Fibroblast of mammary gland (primary cell): Measurements from ENCODE around the gene LRP10.
"Not testable (repeated sequence)": the region's sequence is repeated elsewhere in the genome, so short reads cannot be mapped to it uniquely, and the experiment has no call there.

Source experiments
- DNase-seq: peaks from one replicate; pipeline ENCODE4 v3.0.0-alpha.2; 2010; ENCODE audit warnings: low read depth
- H3K4me3 ChIP-seq: 2 replicates; pipeline ENCODE4 v1.5.1; 2011; ENCODE audit warnings: low read depth, mild to moderate bottlenecking, low read length, moderate library complexity; ENCODE audit not compliant: control insufficient read depth
- TF ChIP-seq, protein P1 (sequence below): conservative IDR thresholded peaks from 2 replicates; pipeline ENCODE4 v1.5.1; 2011; ENCODE audit warnings: low read depth, low read length, inconsistent platforms; ENCODE audit not compliant: control insufficient read depth, insufficient read depth

The LRP10 gene

DNA sequence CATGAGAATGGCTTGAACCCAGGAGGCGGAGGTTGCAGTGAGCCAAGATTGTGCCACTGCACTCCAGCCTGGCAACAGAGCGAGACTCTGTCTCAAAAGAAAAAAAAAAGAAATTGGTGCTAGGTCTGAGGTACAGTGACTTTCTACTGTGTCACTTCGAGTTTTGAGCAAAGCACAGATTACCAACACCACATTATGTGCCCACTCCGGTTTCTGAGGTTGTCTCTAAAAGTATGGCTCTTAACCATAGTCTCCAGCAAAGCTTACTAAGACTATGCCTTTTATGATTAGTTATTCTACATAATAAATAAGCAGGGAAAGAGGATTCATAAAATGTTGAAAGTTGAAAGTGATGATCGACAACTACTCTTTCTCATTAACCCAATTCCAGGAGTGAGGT is 39.4 kb downstream of the LRP10 start:
- H3K4me3 ChIP-seq = no peak overlapping the region
- no peak for DNase-seq
- TF ChIP-seq, protein P1, sequence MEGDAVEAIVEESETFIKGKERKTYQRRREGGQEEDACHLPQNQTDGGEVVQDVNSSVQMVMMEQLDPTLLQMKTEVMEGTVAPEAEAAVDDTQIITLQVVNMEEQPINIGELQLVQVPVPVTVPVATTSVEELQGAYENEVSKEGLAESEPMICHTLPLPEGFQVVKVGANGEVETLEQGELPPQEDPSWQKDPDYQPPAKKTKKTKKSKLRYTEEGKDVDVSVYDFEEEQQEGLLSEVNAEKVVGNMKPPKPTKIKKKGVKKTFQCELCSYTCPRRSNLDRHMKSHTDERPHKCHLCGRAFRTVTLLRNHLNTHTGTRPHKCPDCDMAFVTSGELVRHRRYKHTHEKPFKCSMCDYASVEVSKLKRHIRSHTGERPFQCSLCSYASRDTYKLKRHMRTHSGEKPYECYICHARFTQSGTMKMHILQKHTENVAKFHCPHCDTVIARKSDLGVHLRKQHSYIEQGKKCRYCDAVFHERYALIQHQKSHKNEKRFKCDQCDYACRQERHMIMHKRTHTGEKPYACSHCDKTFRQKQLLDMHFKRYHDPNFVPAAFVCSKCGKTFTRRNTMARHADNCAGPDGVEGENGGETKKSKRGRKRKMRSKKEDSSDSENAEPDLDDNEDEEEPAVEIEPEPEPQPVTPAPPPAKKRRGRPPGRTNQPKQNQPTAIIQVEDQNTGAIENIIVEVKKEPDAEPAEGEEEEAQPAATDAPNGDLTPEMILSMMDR = no peak

DNA sequence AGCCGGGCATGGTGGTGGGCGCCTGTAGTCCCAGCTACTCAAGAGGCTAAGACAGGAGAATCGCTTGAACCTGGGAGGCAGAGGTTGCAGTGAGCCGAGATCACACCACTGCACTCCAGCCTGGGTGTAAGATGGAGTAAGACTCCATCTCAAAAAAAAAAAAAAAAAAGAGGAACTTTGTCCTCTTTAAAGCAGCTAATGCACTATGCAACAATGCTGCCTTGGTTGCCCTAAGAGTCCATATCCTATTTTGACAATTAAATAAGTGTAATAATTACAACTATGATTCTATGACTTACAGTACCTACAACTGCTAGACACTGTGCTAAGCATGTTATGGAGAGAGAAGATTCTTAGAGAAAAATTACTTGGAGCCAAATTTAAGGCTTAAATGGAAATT is 43.3 kb downstream of the LRP10 start:
- DNase-seq, H3K4me3 ChIP-seq: not testable (repeated sequence)

DNA sequence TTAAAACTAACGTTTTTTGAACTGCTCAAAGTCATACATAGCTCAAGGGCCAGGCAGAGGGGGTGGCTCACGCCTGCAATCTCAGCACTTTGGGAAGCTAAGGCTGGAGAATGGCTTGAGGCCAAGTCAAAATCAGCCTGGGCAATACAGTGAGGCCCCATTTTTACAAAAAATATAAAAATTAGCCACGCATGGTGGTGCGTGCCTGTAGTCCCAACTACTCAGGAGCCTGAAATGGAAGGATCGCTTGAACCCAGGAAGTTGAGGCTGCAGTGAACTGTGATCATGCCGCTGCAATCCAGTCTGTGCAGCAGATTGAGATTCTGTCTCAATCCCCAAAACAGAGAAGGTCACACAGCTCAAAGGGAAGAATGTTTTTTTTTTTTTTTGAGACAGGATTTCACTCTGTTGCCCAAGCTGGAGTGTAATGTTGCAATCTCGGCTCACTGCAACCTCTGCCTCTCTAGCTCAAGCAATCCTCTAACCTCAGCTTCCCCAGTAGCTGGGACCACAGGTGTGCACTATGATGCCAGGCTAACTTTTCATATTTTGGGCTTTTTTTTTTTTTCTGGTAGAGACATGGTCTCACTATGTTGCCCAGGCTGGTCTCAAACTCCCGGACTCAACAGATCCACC is 44.5 kb downstream of the LRP10 start:
- TF ChIP-seq, protein P1 = no peak
- H3K4me3 ChIP-seq = no peak overlapping the region

DNA sequence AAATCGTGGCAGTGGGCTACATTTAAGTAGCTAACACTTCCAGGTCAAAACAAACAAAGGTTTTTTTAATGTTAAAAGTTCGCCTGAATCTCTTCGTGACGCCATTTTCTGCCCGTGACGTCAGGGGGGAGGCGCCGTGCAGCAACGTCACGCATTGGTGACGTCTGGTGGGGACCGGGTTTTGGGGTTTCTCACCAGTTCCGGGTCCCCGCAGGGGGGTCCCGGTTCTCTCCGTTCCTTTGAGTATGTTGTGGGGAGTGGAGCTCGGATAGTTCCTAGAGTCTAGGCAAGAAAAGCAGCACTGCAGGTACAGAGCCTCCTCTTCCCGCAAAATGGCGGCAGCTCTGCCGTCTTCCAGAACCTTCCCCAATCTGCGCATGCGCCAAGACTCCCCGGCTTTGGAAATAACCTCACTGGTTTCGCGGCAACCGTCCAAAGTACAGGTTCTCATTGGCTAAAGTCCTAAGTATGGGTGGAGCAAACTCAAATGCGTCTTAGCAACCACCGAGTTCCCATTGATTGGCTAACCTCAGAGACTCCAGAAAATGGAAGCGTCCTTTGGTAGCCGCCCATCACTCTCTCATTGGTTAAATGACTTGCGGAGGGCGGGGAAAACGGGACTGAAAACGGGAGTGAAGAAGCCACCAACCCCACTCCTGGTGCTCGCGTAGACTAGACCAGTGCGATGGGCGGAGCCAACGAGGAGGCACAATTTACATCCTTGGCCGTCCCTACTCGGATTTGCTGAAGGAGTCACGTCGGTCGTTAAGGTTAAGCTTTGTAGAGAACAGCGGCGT is 47.5 kb downstream of the LRP10 start, which contains the start of gene RBM23:
Gene RBM23 (minus strand): TSS at position 346 of the 797 bp plus-strand sequence.
- peak; percentile 100 for DNase-seq
- TF ChIP-seq, protein P1 = no peak
- peak within 1 kb of the TSS; percentile 97 for H3K4me3 ChIP-seq

More for the DNA sequence above, 44.5 kb downstream of the LRP10 start:
- peak; percentile 49 for DNase-seq

DNA sequence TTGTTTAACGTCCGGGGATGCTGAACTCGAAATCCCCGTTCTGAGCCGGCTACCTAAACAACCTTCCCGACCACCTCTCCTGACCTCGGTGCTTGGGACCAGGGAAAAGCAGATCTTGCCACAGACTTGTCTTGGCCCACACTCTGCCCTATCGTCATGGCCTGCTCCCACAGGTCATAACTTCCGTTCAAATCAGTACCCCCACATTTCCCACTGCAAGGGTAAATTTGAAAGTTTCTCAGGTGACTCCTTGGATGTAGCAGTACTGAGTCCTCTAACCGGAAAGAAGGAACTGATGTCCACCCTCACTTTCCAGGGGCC is 48.0 kb downstream of the LRP10 start:
- DNase-seq = no peak
- TF ChIP-seq, protein P1 = no peak
- peak overlapping the region; percentile 30 for H3K4me3 ChIP-seq

DNA sequence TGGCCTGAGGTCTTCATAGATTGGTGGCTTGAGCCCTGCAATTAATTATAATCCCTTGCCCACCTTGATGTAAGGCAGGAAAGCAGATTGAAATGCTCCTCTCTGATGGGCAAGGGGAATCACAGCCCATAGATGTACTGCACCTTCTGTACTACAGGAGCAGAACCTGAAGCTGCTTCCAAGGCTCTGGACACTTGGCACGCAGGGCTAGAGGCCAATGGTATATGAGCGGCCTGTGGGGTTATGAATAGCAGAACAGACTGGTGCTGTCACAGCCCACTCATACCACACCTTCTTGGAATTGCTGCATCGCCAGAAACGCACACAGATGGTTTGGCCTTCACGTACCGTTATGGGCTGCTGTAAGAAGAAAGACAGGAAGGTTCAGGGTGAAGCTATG is 49.2 kb downstream of the LRP10 start:
- TF ChIP-seq, protein P1 = no peak
- no peak overlapping the region for H3K4me3 ChIP-seq
- no peak for DNase-seq

DNA sequence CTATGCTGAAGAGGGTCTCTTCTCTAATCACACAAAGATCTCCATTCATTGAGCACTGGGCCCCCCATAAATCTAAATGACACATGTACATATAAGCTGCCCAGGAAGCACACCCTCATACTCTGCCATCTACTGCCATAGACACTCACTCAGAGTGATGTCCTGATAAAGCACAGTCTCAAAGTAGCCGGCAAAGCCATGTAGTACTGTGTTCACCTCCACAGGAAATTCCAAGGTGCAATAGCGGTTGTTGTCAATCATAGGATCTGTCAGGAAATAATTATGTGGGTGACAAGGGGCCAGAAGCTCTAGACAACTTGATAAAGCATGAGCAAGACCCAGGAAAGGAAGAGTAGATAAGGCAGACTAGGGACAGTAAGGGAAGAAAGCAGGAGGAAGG is 50.8 kb downstream of the LRP10 start:
- TF ChIP-seq, protein P1 = no peak
- DNase-seq = no peak
- no peak overlapping the region for H3K4me3 ChIP-seq
